IMR-90 (cell line): ENCODE measurements around the gene MPZL1. TPM values are rescaled to one million over a fixed set of nuclear protein-coding genes. Genes with fewer than 3 reads are reported as not detected.

Experiments
- ATAC-seq: fragments of 200-7000 bp; cut with Tn5 transposase; 2 replicates; pipeline ENCODE4 v1.9.1; 2020; ENCODE audit warnings: low read depth, mild to moderate bottlenecking, moderate library complexity
- BruUV-seq: library from RNA; stranded (reverse); fragments of 400-500 nt; replicated peaks from 2 replicates; lab custom pipeline; 2021; lab: Mats Ljungman, UMichigan
- CTCF ChIA-PET: fragments of 300-600 bp; formaldehyde crosslinking; extraction: SDS; loops from one replicate; lab custom pipeline; 2021; ENCODE audit warnings: antibody characterized with exemption; lab: Yijun Ruan, JAX
- POLR2A ChIA-PET: fragments of 300-600 bp; sonication (Branson Sonifier 250); formaldehyde crosslinking; loops from one replicate; lab custom pipeline; 2022; ENCODE audit warnings: antibody characterized with exemption; ENCODE audit not compliant: unreplicated experiment; lab: Charles Lee
- DNase-seq: peaks from one replicate; pipeline ENCODE4 v3.0.0; 2013
- H2AFZ ChIP-seq: replicated peaks from 2 replicates; pipeline ENCODE3; 2013; ENCODE audit warnings: low read length, mild to moderate bottlenecking; ENCODE audit not compliant: poor library complexity
- H2AK5ac ChIP-seq: 2 replicates; pipeline ENCODE4 v1.6.1; 2013; ENCODE audit warnings: low read depth, low read length, inconsistent platforms
- H2AK9ac ChIP-seq: replicated peaks from 2 replicates; pipeline ENCODE3; 2013; ENCODE audit warnings: mild to moderate bottlenecking, low read depth, low read length, moderate library complexity; ENCODE audit not compliant: poor library complexity
- H2BK120ac ChIP-seq: 2 replicates; pipeline ENCODE4 v1.6.1; 2013; ENCODE audit warnings: low read depth, low read length, inconsistent platforms
- H2BK15ac ChIP-seq: 3 replicates; pipeline ENCODE4 v1.6.1; 2013; ENCODE audit warnings: low read depth, low read length, inconsistent platforms
- H2BK20ac ChIP-seq: 2 replicates; pipeline ENCODE4 v1.6.1; 2013; ENCODE audit warnings: low read depth, mild to moderate bottlenecking, inconsistent platforms, low read length, moderate library complexity
- H2BK5ac ChIP-seq: 2 replicates; pipeline ENCODE4 v1.6.1; 2013; ENCODE audit warnings: mild to moderate bottlenecking, low read depth, low read length, inconsistent platforms; ENCODE audit not compliant: poor library complexity, severe bottlenecking
- H3K14ac ChIP-seq: replicated peaks from 2 replicates; pipeline ENCODE4 v1.6.1; 2013; ENCODE audit warnings: low read depth, low read length, inconsistent platforms
- H3K18ac ChIP-seq: 2 replicates; pipeline ENCODE4 v1.6.1; 2013; ENCODE audit warnings: low read depth, low read length, control low read depth
- H3K23ac ChIP-seq: 2 replicates; pipeline ENCODE4 v1.6.1; 2013; ENCODE audit warnings: low read depth, low read length, inconsistent platforms
- H3K27ac ChIP-seq: 2 replicates; pipeline ENCODE4 v1.5.1; 2013; ENCODE audit warnings: mild to moderate bottlenecking, control low read depth, low read length; ENCODE audit not compliant: insufficient read depth
- H3K27me3 ChIP-seq: 2 replicates; pipeline ENCODE4 v1.6.1; 2013; ENCODE audit warnings: low read length; ENCODE audit not compliant: control insufficient read depth, insufficient read depth
- H3K36me3 ChIP-seq: 2 replicates; pipeline ENCODE4 v1.6.1; 2013; ENCODE audit warnings: low read length, mixed read lengths; ENCODE audit not compliant: control insufficient read depth, insufficient read depth
- H3K4ac ChIP-seq: 2 replicates; pipeline ENCODE4 v1.6.1; 2013; ENCODE audit warnings: low read depth, low read length, inconsistent platforms
- H3K4me1 ChIP-seq: 2 replicates; pipeline ENCODE4 v1.6.1; 2013; ENCODE audit warnings: low read length, mixed read lengths; ENCODE audit not compliant: control insufficient read depth, insufficient read depth
- H3K4me2 ChIP-seq: 2 replicates; pipeline ENCODE4 v1.6.1; 2013; ENCODE audit warnings: low read depth, mild to moderate bottlenecking, control low read depth, low read length, moderate library complexity
- H3K4me3 ChIP-seq: 2 replicates; pipeline ENCODE4 v1.5.1; 2013; ENCODE audit warnings: low read depth, mild to moderate bottlenecking, control low read depth, low read length, moderate library complexity; ENCODE audit not compliant: insufficient read depth
- H3K56ac ChIP-seq: 2 replicates; pipeline ENCODE4 v1.6.1; 2013; ENCODE audit warnings: low read length, inconsistent platforms; ENCODE audit not compliant: insufficient read depth; ENCODE audit errors: extremely low read depth
- H3K79me1 ChIP-seq, 2 experiments: 2 replicates each; pipeline ENCODE4 v1.6.1; 2013; ENCODE audit warnings: low read length in 2 of 2, inconsistent platforms in 1 of 2, low read depth in 1 of 2
- H3K9ac ChIP-seq: 2 replicates; pipeline ENCODE4 v1.6.1; 2013; ENCODE audit warnings: low read depth, low read length, control low read depth
- H3K9me1 ChIP-seq: 2 replicates; pipeline ENCODE4 v1.6.1; 2013; ENCODE audit warnings: low read length, inconsistent platforms; ENCODE audit not compliant: insufficient read depth
- H3K9me3 ChIP-seq: 2 replicates; pipeline ENCODE4 v1.6.1; 2013; ENCODE audit warnings: low read length; ENCODE audit not compliant: control insufficient read depth, insufficient read depth
- H4K20me1 ChIP-seq: 2 replicates; pipeline ENCODE4 v1.6.1; 2013; ENCODE audit warnings: low read length, inconsistent platforms; ENCODE audit not compliant: insufficient read depth
- H4K5ac ChIP-seq: 2 replicates; pipeline ENCODE4 v1.6.1; 2013; ENCODE audit warnings: mild to moderate bottlenecking, low read depth, low read length, control low read depth
- H4K8ac ChIP-seq, 2 experiments: 2 replicates each; pipeline ENCODE4 v1.6.1; 2013; ENCODE audit warnings: low read depth in 2 of 2, low read length in 2 of 2, control low read depth in 1 of 2, inconsistent platforms in 1 of 2
- H4K91ac ChIP-seq: 2 replicates; pipeline ENCODE4 v1.6.1; 2013; ENCODE audit warnings: low read depth, low read length, inconsistent platforms; ENCODE audit not compliant: insufficient read depth
- BHLHE40 ChIP-seq: fragments of 150-350 bp; IDR thresholded peaks from 2 replicates; pipeline ENCODE4 v1.6.1; 2016; ENCODE audit warnings: mild to moderate bottlenecking, low read depth, low read length
- CEBPB ChIP-seq: IDR thresholded peaks from 2 replicates; pipeline ENCODE4 v1.6.1; 2012; ENCODE audit warnings: low read depth, low read length, improper control_type of control experiment
- CHD1 ChIP-seq: IDR thresholded peaks from 2 replicates; pipeline ENCODE4 v1.6.1; 2012; ENCODE audit warnings: low read depth, low read length, improper control_type of control experiment
- FOS ChIP-seq: fragments of 150-350 bp; IDR thresholded peaks from 2 replicates; pipeline ENCODE4 v1.6.1; 2016; ENCODE audit warnings: low read depth, low read length
- MAFK ChIP-seq: IDR thresholded peaks from 2 replicates; pipeline ENCODE4 v1.6.1; 2012; ENCODE audit warnings: low read depth, low read length, improper control_type of control experiment
- MAZ ChIP-seq: IDR thresholded peaks from 2 replicates; pipeline ENCODE4 v1.6.1; 2012; ENCODE audit warnings: low read depth, mild to moderate bottlenecking, low read length, improper control_type of control experiment, moderate library complexity, borderline replicate concordance
- MXI1 ChIP-seq: IDR thresholded peaks from 2 replicates; pipeline ENCODE4 v1.6.1; 2012; ENCODE audit warnings: low read depth, mild to moderate bottlenecking, low read length, moderate library complexity, borderline replicate concordance
- NFE2L2 ChIP-seq: fragments of 150-350 bp; IDR thresholded peaks from 2 replicates; pipeline ENCODE4 v1.6.1; 2016; ENCODE audit warnings: low read depth, mild to moderate bottlenecking, low read length
- POLR2A ChIP-seq: IDR thresholded peaks from 2 replicates; pipeline ENCODE4 v1.6.1; 2012; ENCODE audit warnings: mild to moderate bottlenecking, low read depth, low read length
- RAD21 ChIP-seq: IDR thresholded peaks from 2 replicates; pipeline ENCODE4 v1.6.1; 2012; ENCODE audit warnings: low read length, improper control_type of control experiment
- RCOR1 ChIP-seq: IDR thresholded peaks from 2 replicates; pipeline ENCODE4 v1.6.1; 2012; ENCODE audit warnings: mild to moderate bottlenecking, low read length, improper control_type of control experiment; ENCODE audit not compliant: insufficient replicate concordance
- RFX5 ChIP-seq: IDR thresholded peaks from 2 replicates; pipeline ENCODE4 v1.8.0; 2012; ENCODE audit warnings: low read depth, mild to moderate bottlenecking, low read length, moderate library complexity
- SMC3 ChIP-seq: fragments of 150-350 bp; IDR thresholded peaks from 2 replicates; pipeline ENCODE4 v1.6.1; 2016; ENCODE audit warnings: low read depth, mild to moderate bottlenecking, antibody characterized with exemption, low read length, moderate library complexity
- WGBS, 2 experiments: methylation state at CpG; one replicate each; pipeline versions ENCODE4 v1.1.5 to v1.1.7; 2013; ENCODE audit warnings: missing lambda C conversion rate in 2 of 2; ENCODE audit not compliant: insufficient read length in 1 of 2; ENCODE audit errors: extremely low coverage in 2 of 2; 5-methylcytosine and 5-hydroxymethylcytosine counted together
- dilution Hi-C: fragments of 300-500 bp; cut with HindIII; formaldehyde crosslinking; loops from one replicate; pipeline ENCODE4 v1.14.3; 2018; ENCODE audit warnings: low sequenced_read_pairs; ENCODE audit not compliant: unreplicated experiment
- in situ Hi-C: fragments of 300-500 bp; cut with MboI; formaldehyde crosslinking; loops from 3 replicates; pipeline ENCODE4 v1.14.3; 2019; ENCODE audit warnings: low sequenced_read_pairs, inconsistent platforms, mixed read lengths
- intact Hi-C: fragments of 100-400 bp; cut with micrococcal nuclease; formaldehyde crosslinking; loops from 2 replicates; pipeline ENCODE4 v1.10.0; 2022
- polyA plus RNA-seq, 3 experiments: library from polyadenylated mRNA; depleted of rRNA; stranded (reverse); fragments of >200 nt; gene quantifications; 2 replicates each; pipeline ENCODE4 v1.2.3, GENCODE V29; 2012; ENCODE audit warnings: low replicate concordance in 1 of 3
- total RNA-seq: library from RNA; depleted of rRNA; stranded (reverse); fragments of >200 nt; gene quantifications from 2 replicates; pipeline ENCODE4 v1.2.3, GENCODE V29; 2012
- TF ChIP-seq, protein P1 (sequence below): conservative IDR thresholded peaks from 2 replicates; pipeline ENCODE4 v1.5.1; 2012; ENCODE audit warnings: mild to moderate bottlenecking, low read depth, low read length, improper control_type of control experiment
- TF ChIP-seq, protein P2 (sequence below): fragments of 150-350 bp; IDR thresholded peaks from 2 replicates; pipeline ENCODE4 v1.6.1; 2017; ENCODE audit warnings: mild to moderate bottlenecking, antibody characterized with exemption, low read length, low read depth

Gene MPZL1
- total and polyA plus RNA-seq, 2 of the 4 experiments (the other 2 are of a cell fraction), result 55.3 to 87.3 TPM

DNA sequence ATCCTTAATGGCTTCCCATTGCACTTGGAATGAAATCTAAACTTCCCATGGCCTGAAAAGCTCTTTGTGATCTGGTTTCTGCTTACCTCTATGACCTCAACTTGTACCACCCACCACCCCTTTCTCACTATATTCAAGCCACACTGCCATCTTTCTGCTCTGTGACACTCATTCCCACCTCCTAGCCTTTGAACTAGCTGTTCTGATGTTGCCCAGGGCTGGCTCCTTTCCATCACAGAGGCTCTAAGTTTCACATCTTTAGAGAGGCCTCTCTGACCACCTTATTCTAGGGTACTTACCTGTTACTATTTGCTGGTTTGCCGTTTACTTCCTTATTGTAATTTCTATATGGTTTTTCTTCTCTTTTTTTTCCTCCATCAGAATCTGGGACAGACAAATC is 4.2 kb downstream of the MPZL1 start:
- H4K20me1 ChIP-seq, result peaks cover 78% of the 10 kb centered on the region
- no TSS peak for BruUV-seq

More for the DNA sequence above, 4.2 kb downstream of the MPZL1 start:
- ATAC-seq (no peak), DNase-seq (no peak)
- no peak overlapping the region for H3K14ac ChIP-seq
- peak overlapping the region; percentile 14; the same call in 1 of the 2 replicates for H3K4me2 ChIP-seq
- H2AK9ac ChIP-seq, result no peak overlapping the region
- no peak overlapping the region for H4K8ac ChIP-seq
- H3K56ac ChIP-seq, result no peak overlapping the region
- no peak overlapping the region for H3K4me3 ChIP-seq
- no peak overlapping the region for H2BK5ac ChIP-seq
- H3K9ac ChIP-seq, result no peak overlapping the region
- H3K18ac ChIP-seq, result no peak overlapping the region
- TF ChIP-seq MAFK, result no peak
- TF ChIP-seq BHLHE40, result no peak
- TF ChIP-seq RCOR1, result no peak
- TF ChIP-seq RAD21, result no peak
- no peak for TF ChIP-seq FOS
- TF ChIP-seq CEBPB, result no peak
- TF ChIP-seq SMC3, result no peak
- TF ChIP-seq, protein P1, sequence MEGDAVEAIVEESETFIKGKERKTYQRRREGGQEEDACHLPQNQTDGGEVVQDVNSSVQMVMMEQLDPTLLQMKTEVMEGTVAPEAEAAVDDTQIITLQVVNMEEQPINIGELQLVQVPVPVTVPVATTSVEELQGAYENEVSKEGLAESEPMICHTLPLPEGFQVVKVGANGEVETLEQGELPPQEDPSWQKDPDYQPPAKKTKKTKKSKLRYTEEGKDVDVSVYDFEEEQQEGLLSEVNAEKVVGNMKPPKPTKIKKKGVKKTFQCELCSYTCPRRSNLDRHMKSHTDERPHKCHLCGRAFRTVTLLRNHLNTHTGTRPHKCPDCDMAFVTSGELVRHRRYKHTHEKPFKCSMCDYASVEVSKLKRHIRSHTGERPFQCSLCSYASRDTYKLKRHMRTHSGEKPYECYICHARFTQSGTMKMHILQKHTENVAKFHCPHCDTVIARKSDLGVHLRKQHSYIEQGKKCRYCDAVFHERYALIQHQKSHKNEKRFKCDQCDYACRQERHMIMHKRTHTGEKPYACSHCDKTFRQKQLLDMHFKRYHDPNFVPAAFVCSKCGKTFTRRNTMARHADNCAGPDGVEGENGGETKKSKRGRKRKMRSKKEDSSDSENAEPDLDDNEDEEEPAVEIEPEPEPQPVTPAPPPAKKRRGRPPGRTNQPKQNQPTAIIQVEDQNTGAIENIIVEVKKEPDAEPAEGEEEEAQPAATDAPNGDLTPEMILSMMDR, result no peak
- TF ChIP-seq, protein P2, sequence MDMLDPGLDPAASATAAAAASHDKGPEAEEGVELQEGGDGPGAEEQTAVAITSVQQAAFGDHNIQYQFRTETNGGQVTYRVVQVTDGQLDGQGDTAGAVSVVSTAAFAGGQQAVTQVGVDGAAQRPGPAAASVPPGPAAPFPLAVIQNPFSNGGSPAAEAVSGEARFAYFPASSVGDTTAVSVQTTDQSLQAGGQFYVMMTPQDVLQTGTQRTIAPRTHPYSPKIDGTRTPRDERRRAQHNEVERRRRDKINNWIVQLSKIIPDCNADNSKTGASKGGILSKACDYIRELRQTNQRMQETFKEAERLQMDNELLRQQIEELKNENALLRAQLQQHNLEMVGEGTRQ, result no peak
- TF ChIP-seq POLR2A, result no peak
- TF ChIP-seq CHD1, result no peak
- no peak for TF ChIP-seq MXI1
- TF ChIP-seq NFE2L2, result no peak
- TF ChIP-seq MAZ, result no peak
- TF ChIP-seq RFX5, result no peak
- peaks cover 22 to 71% of the 10 kb centered on the region in 2 experiments for H3K79me1 ChIP-seq
- no peak overlapping the region for H3K23ac ChIP-seq
- intact Hi-C loops (loop anchor here (5.0 kb wide), 1 partner anchor 51 kb away; no protein-coding TSS in a partner anchor), in situ Hi-C loops (no loop called here), dilution Hi-C loops (no loop called here)
- ChIA-PET CTCF (no interaction called here), POLR2A (no interaction called here)
- H2AFZ ChIP-seq, result no peak overlapping the region
- no peak overlapping the region for H3K27ac ChIP-seq
- H3K4me1 ChIP-seq, result peaks cover 8% of the 10 kb centered on the region
- H4K5ac ChIP-seq, result no peak overlapping the region
- no peak overlapping the region for H4K91ac ChIP-seq
- peaks cover 24% of the 10 kb centered on the region for H3K9me1 ChIP-seq
- WGBS, 2 experiments, result no CpG with 5 or more reads among the region's 1 CpG
- no peak overlapping the region for H2BK15ac ChIP-seq
- no peak overlapping the region for H2AK5ac ChIP-seq
- no peak overlapping the region for H2BK20ac ChIP-seq
- no peak overlapping the region for H3K4ac ChIP-seq
- peaks cover 5% of the 10 kb centered on the region for H3K36me3 ChIP-seq
- no peaks in the 10 kb centered on the region for H3K27me3 ChIP-seq
- H3K9me3 ChIP-seq, result no peaks in the 10 kb centered on the region
- H2BK120ac ChIP-seq, result no peak overlapping the region
